HG03575 (cell line): Measurements from ENCODE around the gene HNF4A.

Experiments used
- ATAC-seq: cut with Tn5 transposase; IDR thresholded peaks from one replicate; pipeline ENCODE4 v1.9.1; 2021; ENCODE audit not compliant: unreplicated experiment, insufficient number of reproducible peaks, low FRiP score; ENCODE audit errors: extremely low read depth

The HNF4A gene

DNA sequence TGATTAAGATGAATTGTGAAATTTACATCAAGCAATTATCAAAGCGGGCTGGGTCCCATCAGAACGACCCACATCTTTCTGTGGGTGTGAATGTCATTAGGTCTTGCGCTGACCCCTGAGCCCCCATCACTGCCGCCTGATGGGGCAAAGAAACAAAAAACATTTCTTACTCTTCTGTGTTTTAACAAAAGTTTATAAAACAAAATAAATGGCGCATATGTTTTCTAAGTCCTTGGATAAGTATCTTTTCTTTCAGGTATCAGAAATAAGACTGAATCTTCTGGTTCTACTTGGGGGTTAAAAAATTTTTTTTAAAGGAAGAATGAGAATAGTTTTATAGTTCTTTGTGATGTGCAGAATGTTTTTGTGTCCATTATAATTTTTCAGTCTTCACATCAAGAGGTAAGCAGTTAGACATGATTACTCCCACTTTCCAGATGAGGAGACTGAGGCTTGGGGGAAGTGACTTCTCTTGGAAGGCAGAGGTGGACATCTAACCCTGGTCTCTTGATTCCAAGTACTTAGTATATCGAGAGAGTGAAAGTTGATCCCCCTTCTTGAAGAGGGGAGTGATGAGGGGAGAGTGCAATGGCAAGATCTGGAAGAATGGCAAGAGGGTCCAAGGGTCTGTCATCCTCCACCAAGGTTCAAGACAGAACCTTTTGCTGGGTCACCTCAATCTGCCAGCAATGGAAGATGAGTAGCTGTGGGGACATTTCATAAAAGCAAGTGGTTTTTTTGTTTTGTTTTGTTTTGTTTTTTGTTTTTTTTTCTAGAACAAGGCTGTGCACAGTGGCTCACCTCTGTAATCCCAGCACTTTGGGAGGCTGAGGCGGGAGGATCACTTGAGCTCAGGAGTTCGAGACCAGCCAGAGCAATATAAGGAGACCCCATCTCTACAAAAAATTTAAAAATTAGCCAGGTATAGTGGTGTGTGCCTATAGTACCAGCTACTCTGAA is 77.4 kb downstream of the HNF4A start:
- no peak for ATAC-seq

DNA sequence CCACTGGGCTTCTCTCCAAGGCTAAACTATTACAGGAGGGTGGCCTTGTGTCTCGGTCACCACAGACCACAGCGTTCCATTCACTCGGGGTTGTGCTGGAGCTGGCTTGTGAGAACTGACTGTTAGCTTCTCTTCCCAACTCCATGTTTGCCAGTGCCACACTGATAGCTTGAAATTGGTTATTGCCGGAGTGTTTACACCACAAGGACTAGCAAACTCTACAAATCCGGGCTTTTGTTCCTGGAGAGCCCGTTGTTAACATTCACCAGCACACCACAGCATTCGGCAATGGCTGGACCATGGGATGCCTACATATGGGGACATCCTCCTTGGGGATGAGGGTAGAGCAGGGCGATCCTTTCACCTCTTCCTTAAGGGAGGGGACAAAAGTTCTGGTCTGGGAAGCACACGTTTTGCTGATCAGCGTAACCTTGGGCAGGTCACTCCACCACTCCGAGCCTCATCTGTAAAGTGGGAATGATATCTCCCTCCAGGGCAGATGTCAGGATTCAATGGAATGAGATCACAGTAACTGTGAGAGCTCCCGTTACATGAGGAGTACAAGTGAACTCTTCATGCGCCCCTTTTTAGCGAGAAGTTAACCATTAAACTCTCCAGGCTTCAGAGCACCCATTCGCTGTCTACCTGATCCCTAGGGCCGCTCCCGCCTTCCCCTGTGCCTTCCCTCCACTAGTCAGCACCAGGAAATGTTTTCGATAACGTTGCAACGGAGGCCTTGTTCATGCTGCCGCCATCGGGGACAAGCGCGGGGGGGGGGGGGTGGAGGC is 78.4 kb downstream of the HNF4A start:
- ATAC-seq = no peak

DNA sequence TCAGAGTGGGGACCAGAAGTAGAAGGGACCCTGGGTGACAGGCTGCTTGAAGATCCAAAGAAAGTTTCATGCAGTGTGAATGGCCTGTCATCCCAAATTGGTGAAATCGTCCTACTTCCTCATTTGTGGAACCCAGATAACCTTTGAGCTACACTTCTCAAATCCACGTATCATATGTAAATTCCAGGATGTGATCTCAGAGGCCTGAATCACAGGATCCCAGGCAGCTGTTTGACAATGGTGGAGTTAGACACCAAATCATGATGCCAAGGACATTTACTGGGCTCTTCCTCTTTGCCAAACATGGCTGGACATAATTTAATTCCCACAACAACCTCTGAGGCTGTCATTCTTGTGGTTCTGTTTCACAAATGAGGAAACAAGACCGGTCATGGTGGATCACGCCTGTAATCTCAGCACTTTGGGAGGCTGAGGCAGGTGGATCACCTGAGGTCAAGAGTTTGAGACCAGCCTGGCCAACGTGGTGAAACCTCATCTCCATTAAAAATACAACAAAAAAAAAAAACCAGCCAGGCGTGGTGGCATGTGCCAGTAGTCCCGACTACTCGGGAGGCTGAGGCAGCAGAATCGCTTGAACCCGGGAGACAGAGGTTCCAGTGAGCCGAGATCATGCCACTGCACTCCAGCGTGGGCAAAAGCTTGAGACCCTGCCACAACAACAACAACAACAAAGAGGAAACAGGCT is 80.3 kb downstream of the HNF4A start:
- ATAC-seq = no peak

DNA sequence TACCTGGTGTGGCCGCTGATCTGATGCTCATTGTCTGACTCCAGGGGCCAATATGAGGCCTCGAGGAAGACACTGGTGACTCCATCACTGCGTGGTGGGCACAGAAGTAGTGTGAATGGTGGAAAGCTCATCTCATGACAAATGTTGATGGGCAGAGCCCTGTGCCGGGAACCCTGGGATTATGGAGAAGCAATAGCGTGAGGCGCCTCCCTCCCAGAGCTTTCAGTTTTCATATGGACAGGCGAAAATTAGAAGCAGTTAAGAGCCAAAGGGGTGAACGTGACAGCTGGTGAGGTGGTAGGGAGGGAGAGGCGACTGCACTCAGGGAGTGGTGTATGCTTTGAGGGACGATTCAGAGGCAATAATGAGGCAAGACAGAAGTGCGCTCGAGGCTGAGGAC is 80.9 kb downstream of the HNF4A start:
- ATAC-seq = no peak

DNA sequence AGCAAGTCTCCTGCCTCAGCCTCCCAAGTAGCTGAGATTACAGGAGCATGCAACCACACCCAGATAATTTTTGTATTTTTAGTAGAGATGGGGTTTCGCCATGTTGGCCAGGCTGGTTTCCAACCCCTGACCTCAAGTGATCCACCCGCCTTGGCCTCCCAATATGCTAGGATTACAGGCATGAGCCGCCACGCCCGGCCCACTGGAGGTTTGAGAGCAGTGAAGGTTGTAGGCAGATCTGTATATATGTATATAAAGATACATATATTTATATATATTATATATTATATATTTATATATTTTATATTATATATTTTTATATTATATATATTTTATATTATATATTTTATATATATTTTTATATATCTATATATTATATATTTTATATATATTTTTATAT is 82.0 kb downstream of the HNF4A start:
- ATAC-seq = no peak

DNA sequence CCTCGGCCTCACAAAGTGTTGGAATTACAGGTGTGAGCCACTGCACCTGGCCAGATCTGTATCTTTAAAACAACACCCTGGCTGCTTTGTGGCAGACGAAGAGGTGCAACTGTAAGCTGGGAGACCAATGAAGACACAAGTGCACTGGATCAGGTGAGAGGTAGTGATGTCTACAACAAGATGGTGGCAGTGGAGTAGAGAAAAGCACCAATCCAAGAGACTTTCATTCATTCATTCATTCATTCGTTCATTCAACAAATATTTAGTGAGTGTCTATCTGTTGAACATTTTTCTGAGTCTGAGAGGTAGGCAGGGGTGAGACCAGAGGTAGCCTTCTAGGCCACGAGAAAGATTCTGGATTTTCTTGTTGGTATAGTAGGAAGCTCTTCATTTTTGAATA is 83.3 kb downstream of the HNF4A start:
- no peak for ATAC-seq

DNA sequence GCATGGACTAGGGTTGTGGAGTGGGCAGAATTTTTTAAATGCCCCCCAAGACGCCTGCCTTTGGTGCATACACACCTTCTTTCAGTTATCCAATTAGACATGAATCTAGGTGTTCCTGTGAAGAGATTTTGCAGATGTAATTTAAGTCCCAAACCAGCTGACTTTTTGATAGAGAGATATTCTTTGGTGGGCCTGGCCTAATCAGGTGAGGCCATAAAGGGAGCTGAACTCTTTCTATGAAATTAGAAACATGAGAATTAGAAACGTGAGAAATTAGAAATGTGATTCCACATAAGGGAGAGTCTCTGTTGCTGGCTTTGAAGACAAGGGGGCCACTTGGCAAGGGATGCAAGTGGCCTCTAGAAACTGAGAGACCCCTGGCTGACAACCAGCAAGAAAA is 83.8 kb downstream of the HNF4A start:
- ATAC-seq = no peak

DNA sequence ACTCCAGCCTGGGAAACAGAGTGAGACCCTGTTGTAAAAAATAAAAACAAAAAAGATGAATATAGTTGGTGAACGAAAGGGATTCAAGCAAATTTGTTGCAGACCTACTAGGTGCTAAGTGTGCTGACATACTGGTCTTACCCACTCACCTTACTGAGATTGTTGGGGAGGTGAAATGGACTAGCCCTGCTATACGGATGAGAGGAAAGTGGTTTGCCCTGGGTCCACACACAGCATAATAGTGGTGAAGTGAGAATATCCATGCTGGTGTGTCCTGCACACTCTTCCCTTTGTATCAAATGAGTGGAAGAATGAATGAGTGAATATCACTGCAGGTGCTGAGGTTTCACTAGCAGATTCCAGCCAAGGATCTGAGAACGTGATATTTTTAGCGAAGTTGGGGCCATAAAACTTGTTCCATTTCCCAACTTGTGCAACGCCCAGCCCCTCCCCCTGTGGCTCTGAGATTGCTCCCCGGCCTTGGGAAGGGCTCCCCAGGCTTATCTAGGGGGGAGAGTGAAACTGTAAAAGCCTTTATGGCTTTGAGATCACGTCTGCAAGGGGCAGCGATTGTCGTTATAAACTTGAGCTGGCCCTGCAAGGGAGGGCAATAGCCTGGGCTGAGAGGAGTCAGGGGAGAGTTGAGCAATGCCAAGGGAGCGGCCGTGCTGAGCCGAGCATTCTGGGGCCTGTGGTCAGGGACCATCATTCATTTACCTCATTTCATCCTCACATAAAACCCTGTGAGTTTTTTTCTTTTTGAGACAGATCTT is 87.0 kb downstream of the HNF4A start:
- ATAC-seq = no peak

DNA sequence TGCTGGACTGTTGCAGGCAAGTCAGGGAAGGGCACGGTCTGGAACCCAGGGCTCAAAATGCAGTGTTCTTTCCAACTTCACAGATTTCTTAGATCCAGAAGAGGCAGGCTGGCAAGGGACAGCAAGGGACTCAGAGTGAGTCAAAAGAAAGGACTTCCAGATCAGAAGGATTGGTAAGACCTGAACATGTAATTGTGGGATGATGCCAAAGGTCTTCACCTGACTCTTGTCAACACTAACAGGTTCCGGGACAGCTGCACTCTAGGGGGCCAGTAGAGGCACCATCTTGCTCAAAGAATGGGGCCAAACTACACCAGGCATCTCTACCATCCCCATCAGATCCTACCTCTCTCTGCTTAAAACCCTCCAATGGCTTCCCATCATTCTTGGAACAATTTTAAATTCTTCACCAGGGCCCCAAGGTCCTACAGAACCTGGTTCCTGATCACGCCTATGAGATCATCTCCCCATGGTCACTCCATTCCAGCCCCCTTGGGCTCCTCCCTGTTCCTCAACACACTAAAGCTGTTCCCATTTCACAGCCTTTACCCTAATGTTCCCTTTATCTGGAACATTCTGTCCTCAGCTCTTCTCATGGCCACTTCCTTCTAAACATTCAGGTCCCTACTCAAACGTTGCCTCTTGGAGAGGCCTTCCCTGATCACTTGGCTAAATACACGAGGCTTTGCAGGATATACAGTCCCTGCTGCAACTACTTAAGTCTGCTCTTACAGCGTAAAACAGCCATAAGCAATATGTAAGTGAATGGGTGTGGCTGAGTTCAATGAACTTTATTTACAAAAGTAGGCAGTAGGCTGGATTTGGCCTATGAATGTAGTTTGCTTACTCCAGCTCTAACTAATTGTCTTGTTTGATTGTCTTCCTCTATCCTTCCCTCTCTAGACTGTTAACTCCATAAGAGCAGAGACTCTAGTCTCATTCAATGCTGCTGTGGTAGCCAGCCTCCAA is 90.5 kb downstream of the HNF4A start:
- ATAC-seq = no peak

DNA sequence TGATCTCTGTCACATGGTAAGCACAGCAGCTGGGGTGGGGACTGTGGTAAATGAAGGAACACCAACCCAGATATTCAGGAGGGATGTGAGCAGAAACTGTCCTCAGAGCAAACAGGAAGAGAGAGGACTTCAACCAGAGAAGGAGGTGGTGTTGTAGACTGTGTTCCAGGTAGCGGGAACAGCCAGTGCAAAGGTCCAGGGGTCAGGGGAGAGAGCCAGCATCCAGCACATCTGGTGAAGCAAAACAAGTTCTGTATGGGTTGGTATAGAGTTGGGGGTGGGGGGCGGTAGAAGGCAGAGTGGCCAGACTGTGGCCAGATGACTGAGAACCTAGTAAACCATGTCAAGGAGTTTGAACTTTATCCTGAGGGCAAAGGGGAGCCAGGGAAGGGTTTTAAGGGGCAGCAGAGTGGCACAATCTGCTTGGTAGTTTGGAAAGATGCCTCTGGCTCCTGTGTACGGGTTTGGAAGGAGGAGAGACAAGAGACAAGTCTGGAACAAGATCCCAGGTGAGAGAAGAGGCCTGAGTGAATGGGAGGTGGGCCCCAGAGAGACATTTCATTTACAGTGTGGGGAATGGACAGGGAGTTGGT is 92.4 kb downstream of the HNF4A start:
- no peak for ATAC-seq

DNA sequence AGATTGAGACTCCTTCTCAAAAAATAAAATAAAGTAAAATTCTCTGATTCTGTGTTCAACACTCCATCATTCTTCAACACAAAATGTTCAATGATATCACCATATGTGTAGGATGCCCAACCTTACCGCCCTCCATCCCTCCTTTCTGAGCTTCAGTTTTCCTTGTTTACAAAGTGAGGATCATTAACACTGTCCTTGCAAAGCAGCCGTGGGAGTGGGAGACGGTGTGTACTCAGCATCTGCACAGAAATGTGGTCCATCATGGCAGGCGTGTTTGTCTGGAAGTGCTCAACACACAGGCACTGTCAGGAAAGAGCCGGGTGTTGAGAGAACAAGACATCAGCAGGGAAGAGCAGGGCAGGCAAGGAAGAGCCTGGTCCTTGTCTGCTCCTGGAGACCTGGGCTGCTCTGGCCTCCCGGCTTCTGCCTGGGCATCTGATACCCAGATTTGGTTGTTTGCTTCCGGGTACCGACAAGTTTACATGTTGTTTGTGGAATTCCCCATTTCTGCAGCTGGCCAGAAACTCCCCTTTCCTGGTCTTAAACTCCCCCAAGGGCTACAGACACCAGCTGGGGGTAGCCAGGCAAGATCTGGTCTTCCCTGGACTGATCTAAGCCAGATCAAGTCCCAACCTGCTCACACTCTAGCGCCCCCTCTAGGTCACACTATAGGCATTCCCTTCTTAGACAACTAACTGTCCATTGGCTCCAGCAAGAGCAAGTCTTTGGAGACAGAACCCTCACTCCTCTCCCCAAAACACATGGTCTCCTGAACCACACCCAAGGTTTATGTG is 93.5 kb downstream of the HNF4A start:
- ATAC-seq = no peak

DNA sequence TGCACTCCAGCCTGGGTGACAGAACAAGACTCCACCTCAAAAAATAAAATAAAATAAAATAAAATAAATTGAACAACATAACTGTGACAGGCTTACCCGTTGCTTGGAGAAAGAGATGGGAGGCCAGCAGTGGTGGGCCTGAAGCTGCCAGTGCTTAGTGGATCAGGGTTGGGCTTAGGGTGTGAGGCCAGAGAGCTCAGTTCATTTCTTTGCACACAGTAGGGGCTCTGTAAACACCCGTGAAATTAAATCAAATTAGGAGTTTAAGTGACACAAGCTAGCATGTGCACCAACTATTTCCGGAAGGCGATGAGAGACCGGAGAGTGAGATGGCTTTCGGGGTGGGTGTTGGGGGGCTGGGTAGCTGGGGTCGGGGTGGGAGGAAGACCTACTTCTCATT is 94.4 kb downstream of the HNF4A start:
- ATAC-seq = no peak

DNA sequence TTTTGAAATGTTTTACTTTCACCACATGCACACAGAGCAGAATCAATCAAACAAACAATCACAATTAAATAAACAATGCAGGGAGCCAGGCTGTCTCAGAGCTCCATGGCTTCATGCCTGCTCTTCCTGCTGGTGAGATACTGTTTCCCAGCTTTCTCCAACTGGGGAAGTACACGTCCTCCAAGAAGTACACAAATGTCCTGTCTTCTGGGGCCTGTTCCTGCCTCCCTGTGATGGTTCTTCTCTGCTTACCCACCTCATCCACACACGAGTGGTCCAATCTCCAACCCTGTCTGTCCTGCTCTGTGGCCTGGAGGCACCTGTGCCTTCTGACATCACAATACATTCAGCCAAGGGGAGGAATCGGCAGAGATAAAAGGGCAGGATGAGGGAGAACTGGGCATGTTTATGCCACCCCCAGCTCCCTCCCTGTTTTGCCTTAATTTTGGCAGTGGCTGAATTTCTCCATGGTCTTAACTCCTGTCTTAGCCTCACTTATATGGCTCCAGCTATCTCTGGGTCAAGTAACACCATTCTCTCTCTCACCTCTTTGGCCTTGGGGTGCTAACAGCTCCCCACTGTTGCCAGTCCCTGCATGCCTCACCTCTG is 94.9 kb downstream of the HNF4A start:
- ATAC-seq = no peak

DNA sequence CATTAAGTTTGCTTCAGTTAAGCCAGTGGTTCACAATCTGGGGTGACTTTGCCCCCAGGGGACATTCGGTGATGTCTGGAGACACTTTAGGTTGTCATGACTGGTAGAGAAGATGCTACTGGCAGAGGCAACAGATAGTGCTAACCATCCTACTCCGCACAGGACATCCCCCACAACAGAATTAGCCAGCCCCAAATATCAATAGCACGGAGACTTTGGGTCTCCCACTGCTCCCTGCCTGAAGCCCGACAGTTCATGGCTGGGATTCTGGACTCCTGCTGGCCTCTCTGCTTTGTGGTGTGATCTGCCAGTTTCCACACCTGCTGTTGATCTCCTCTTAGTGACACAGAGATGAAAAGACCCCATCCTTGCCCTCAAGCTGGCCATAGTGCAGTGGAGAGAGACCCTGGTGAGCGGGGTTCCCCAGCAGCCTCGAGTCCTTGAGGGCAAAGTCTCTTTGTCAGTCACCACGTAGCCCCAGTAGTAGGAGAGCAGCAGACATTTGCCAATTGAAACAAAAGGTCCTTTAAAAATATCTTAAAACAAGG is 95.5 kb downstream of the HNF4A start:
- ATAC-seq = no peak

DNA sequence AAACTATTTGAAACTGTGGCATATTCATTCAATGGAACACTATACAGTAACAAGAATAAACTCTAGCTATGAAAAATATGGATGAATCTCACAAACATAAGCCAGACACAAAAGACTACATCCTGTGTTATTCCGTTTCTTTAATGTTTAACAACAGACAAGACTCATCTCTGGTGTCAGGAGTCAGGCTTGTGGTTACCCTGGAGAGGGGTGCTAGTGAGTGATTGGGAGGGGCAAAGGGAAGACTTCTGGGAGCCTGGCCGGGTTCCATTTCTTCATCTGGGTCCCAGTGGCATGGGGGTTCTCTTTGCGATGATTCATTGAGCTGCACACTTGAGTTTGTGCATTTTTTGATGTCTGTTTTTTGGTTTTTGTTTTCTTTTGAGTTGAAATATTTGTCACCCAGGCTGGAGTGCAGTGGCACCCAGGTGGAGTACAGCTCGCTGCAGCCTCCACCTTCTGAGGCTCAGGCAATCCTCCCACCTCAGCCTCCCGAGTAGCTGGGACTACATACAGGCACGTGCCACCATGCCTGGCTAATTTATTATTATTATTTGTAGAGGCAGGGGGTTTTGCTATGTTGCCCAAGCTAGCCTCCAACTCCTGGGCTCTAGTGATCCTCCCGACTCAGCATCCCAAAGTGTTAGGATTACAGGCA is 98.9 kb downstream of the HNF4A start:
- ATAC-seq = no peak

DNA sequence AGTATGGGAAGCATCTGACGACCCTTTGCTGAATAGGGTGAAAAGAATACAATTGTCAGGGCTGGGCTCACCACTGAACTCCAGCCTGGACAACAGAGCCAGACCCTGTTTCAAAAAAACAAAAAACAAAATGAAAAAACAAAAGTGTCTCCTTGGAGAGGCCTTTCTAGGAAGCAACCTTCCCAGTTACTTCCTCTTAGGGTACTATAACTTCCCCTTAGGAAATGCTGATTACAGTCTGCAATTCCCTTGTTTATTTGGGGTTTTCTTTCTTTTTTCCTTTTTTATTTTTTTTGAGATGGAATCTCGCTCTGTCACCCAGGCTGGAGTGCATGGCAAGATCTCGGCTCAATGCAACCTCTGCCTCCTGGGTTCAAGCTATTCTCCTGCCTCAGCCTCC is 99.6 kb downstream of the HNF4A start:
- no peak for ATAC-seq
